Activated T-helper 1 cell treated with anti-CD3 and anti-CD28 coated beads, Interleukin-2, amount 50 U/mL, for 16 hours (primary cell): ENCODE results near the gene TCEAL7.

Source experiments
- DNase-seq, 2 donors: peaks; one replicate each; pipeline ENCODE4 v3.0.0-alpha.2; 2020; ENCODE audit warnings: low read depth in 1 of 2, low spot score in 1 of 2

Gene TCEAL7

GRCh38 chrX:103367502-103367901 is 37.5 kb downstream of the TCEAL7 start:
- no peak for DNase-seq

GRCh38 chrX:103369479-103369878 is 39.4 kb downstream of the TCEAL7 start:
- no peak for DNase-seq

- DNase-seq: no peak
Measured at GRCh38 chrX:103372886-103373285, 42.8 kb downstream of the TCEAL7 start.

- no peak for DNase-seq
Measured at GRCh38 chrX:103373581-103373980, 43.5 kb downstream of the TCEAL7 start.

- no peak for DNase-seq
Measured at GRCh38 chrX:103376118-103376978, 46.3 kb downstream of the TCEAL7 start, which contains the start of gene BEX3. Gene BEX3, plus strand, starts transcription at chrX:103376538. Its CDS starts 984 bp downstream, at chrX:103377522.

GRCh38 chrX:103376979-103377324 is 46.9 kb downstream of the TCEAL7 start:
- DNase-seq: no peak

GRCh38 chrX:103378990-103379389 is 49.0 kb downstream of the TCEAL7 start:
- no peak for DNase-seq
